PC-3 (cell line): Measurements from ENCODE around the gene PBX2. TPM values are rescaled to one million over a fixed set of nuclear protein-coding genes. Genes with fewer than 3 reads are reported as not detected.

ENCODE experiments used
- ATAC-seq: fragments of 200-7000 bp; cut with Tn5 transposase; 2 replicates; pipeline ENCODE4 v1.9.1; 2020; ENCODE audit warnings: mild to moderate bottlenecking, moderate library complexity
- BruUV-seq: library from RNA; stranded (reverse); fragments of 400-500 nt; replicated peaks from 2 replicates; lab custom pipeline; 2021; lab: Mats Ljungman, UMichigan
- CTCF ChIA-PET: fragments of 300-600 bp; sonication (Branson Sonifier 250); formaldehyde crosslinking; loops from one replicate; lab custom pipeline; 2022; ENCODE audit warnings: antibody characterized with exemption; lab: Charles Lee
- POLR2A ChIA-PET: fragments of 300-600 bp; sonication (Branson Sonifier 250); formaldehyde crosslinking; loops from one replicate; lab custom pipeline; 2022; ENCODE audit warnings: antibody characterized with exemption; ENCODE audit not compliant: unreplicated experiment; lab: Charles Lee
- DNase-seq: peaks from one replicate; pipeline ENCODE4 v3.0.0-alpha.2; 2015
- H2AFZ ChIP-seq: fragments of 300-600 bp; sonication (generic); 2 replicates; pipeline ENCODE4 v1.6.0; 2016; ENCODE audit warnings: antibody characterized with exemption, low read length
- H3F3A ChIP-seq: fragments of 300-600 bp; sonication (generic); one replicate; pipeline ENCODE4 v1.6.0; 2017; ENCODE audit warnings: antibody characterized with exemption, low read length, control low read depth, mild to moderate bottlenecking; ENCODE audit not compliant: unreplicated experiment
- H3K27ac ChIP-seq: fragments of 300-600 bp; sonication (generic); 2 replicates; pipeline ENCODE4 v1.5.1; 2016; ENCODE audit warnings: mild to moderate bottlenecking, low read length
- H3K27me3 ChIP-seq: fragments of 300-600 bp; sonication (generic); 2 replicates; pipeline ENCODE4 v1.6.1; 2016; ENCODE audit warnings: low read length, mixed read lengths
- H3K36me3 ChIP-seq: fragments of 300-600 bp; sonication (generic); 2 replicates; pipeline ENCODE4 v1.6.1; 2016; ENCODE audit warnings: low read depth, mixed run types, low read length, mixed read lengths
- H3K4me1 ChIP-seq: fragments of 300-600 bp; sonication (generic); 2 replicates; pipeline ENCODE4 v1.5.1; 2016; ENCODE audit warnings: low read length; ENCODE audit not compliant: insufficient read depth
- H3K4me2 ChIP-seq: fragments of 300-600 bp; sonication (generic); 2 replicates; pipeline ENCODE4 v1.6.0; 2016; ENCODE audit warnings: low read length
- H3K4me3 ChIP-seq: fragments of 300-600 bp; sonication (generic); 2 replicates; pipeline ENCODE4 v1.5.1; 2016; ENCODE audit warnings: mild to moderate bottlenecking, low read length, mixed read lengths
- H3K79me2 ChIP-seq: fragments of 300-600 bp; sonication (generic); 2 replicates; pipeline ENCODE4 v1.6.1; 2017; ENCODE audit warnings: low read length, mixed read lengths
- H3K9ac ChIP-seq: fragments of 300-600 bp; sonication (generic); 2 replicates; pipeline ENCODE4 v1.6.0; 2016; ENCODE audit warnings: mild to moderate bottlenecking, low read length
- H3K9me2 ChIP-seq: fragments of 300-600 bp; sonication (generic); replicated peaks from 2 replicates; pipeline ENCODE4 v1.6.1; 2016; ENCODE audit warnings: mixed run types, low read length, mixed read lengths
- H3K9me3 ChIP-seq: fragments of 300-600 bp; sonication (generic); 2 replicates; pipeline ENCODE4 v1.6.1; 2016; ENCODE audit warnings: low read length, mixed read lengths
- H4K20me1 ChIP-seq: fragments of 300-600 bp; sonication (generic); 2 replicates; pipeline ENCODE4 v1.6.1; 2016; ENCODE audit warnings: low read length, mixed read lengths
- EZH2 ChIP-seq: fragments of 300-600 bp; sonication (generic); IDR thresholded peaks from one replicate; pipeline ENCODE4 v1.6.1; 2017; ENCODE audit warnings: antibody characterized with exemption, mild to moderate bottlenecking, low read length; ENCODE audit not compliant: unreplicated experiment
- EZH2phosphoT487 ChIP-seq: fragments of 300-600 bp; sonication (generic); IDR thresholded peaks from 2 replicates; pipeline ENCODE4 v1.6.1; 2018; ENCODE audit warnings: mild to moderate bottlenecking, antibody characterized with exemption, low read length, borderline replicate concordance
- intact Hi-C: fragments of 100-400 bp; cut with micrococcal nuclease; formaldehyde crosslinking; loops from 2 replicates; pipeline ENCODE4 v1.9.0; 2023
- total RNA-seq: library from RNA; depleted of rRNA; stranded (reverse); fragments of >200 nt; gene quantifications from 2 replicates; pipeline ENCODE4 v1.2.3, GENCODE V29; 2014
- TF ChIP-seq, protein P1 (sequence below): fragments of 300-600 bp; sonication (generic); conservative IDR thresholded peaks from 2 replicates; pipeline ENCODE4 v1.5.1; 2017; ENCODE audit warnings: antibody characterized with exemption, low read depth, mild to moderate bottlenecking, low read length

The PBX2 gene
- total RNA-seq, 1 experiment from 2014 or later: 25.3 TPM

DNA sequence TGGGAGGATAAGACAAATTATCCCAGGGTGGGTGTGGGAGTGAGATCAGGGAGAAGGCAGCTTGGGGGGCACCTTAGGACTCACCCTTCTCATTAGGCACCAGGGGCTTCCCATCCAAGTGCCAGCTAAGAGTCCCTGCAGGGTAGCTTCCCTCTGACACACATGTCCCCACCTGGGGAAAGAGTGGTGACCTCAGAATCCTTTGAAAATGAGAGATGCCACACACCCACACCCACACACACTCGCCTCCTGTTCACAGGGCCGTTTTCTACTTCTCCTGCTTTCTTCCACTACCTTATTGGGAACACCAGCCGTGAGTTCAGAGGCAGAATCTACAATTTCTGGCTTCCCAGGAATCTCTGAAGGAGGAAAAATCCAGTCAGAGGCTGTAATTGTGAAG is 7.0 kb downstream of the PBX2 start:
- H3K27ac ChIP-seq: no peak overlapping the region
- no TSS peak for BruUV-seq

DNA sequence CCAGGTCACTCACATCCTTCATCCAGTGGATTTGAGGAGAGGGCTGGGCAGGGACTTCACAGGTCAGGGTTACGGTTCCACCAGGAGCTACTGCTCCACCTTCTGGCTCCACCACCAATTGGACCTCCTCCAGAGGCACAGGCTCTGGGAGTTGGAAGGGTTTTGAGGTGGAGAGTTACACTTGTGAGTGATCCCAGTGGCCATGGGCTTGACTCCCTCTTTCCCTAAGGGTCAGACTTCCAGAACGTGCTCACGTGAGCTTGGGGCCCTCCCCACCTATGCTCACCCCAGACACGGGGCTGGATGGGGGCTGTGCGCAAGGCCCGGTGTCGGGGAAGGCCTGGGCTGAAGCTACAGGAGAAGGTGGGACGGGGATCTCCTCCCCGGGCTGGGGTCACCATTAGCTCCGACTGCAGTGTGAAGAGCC is 7.4 kb downstream of the PBX2 start:
- ATAC-seq (no peak), DNase-seq (no peak)
- Histone ChIP-seq H4K20me1 (no peaks in the 10 kb centered on the region), H3K9me3 (no peaks in the 10 kb centered on the region), H3K79me2 (peaks cover 12% of the 10 kb centered on the region), H3K4me1 (peaks cover 9% of the 10 kb centered on the region), H3K27me3 (no peaks in the 10 kb centered on the region), H3K4me2 (no peak overlapping the region), H3K9ac (no peak overlapping the region), H3K4me3 (no peak overlapping the region), H3K27ac (no peak overlapping the region), H3K36me3 (peaks cover 5% of the 10 kb centered on the region), H3K9me2 (no peaks in the 10 kb centered on the region), H2AFZ (no peak overlapping the region), H3F3A (no peaks in the 10 kb centered on the region)
- no peak for TF ChIP-seq EZH2phosphoT487
- TF ChIP-seq, protein P1, sequence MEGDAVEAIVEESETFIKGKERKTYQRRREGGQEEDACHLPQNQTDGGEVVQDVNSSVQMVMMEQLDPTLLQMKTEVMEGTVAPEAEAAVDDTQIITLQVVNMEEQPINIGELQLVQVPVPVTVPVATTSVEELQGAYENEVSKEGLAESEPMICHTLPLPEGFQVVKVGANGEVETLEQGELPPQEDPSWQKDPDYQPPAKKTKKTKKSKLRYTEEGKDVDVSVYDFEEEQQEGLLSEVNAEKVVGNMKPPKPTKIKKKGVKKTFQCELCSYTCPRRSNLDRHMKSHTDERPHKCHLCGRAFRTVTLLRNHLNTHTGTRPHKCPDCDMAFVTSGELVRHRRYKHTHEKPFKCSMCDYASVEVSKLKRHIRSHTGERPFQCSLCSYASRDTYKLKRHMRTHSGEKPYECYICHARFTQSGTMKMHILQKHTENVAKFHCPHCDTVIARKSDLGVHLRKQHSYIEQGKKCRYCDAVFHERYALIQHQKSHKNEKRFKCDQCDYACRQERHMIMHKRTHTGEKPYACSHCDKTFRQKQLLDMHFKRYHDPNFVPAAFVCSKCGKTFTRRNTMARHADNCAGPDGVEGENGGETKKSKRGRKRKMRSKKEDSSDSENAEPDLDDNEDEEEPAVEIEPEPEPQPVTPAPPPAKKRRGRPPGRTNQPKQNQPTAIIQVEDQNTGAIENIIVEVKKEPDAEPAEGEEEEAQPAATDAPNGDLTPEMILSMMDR: no peak
- no TSS peak for BruUV-seq
- ChIA-PET CTCF (no interaction called here), POLR2A (interaction anchor here (0.5 kb wide), 1 partner anchor 14 kb away, joined by 3 read pairs; no protein-coding TSS in a partner anchor)
- intact Hi-C loops: no loop called here

More for the DNA sequence above, 7.0 kb downstream of the PBX2 start:
- H3F3A ChIP-seq: no peaks in the 10 kb centered on the region
- peaks cover 5% of the 10 kb centered on the region for H3K36me3 ChIP-seq
- peaks cover 8% of the 10 kb centered on the region for H3K4me1 ChIP-seq
- H3K9me3 ChIP-seq: no peaks in the 10 kb centered on the region
- DNase-seq: no peak
- no peak overlapping the region for H3K4me2 ChIP-seq
- POLR2A ChIA-PET: interaction anchor here (0.5 kb wide), 1 partner anchor 14 kb away, joined by 3 read pairs; no protein-coding TSS in a partner anchor
- no peak overlapping the region for H3K9ac ChIP-seq
- CTCF ChIA-PET: no interaction called here
- no peaks in the 10 kb centered on the region for H4K20me1 ChIP-seq
- intact Hi-C loops: no loop called here
- TF ChIP-seq, protein P1: no peak
- TF ChIP-seq EZH2 (no peak), EZH2phosphoT487 (no peak)
- no peaks in the 10 kb centered on the region for H3K9me2 ChIP-seq
- no peak overlapping the region for H2AFZ ChIP-seq
- peaks cover 12% of the 10 kb centered on the region for H3K79me2 ChIP-seq
- ATAC-seq: no peak
- no peak overlapping the region for H3K4me3 ChIP-seq
- no peaks in the 10 kb centered on the region for H3K27me3 ChIP-seq

DNA sequence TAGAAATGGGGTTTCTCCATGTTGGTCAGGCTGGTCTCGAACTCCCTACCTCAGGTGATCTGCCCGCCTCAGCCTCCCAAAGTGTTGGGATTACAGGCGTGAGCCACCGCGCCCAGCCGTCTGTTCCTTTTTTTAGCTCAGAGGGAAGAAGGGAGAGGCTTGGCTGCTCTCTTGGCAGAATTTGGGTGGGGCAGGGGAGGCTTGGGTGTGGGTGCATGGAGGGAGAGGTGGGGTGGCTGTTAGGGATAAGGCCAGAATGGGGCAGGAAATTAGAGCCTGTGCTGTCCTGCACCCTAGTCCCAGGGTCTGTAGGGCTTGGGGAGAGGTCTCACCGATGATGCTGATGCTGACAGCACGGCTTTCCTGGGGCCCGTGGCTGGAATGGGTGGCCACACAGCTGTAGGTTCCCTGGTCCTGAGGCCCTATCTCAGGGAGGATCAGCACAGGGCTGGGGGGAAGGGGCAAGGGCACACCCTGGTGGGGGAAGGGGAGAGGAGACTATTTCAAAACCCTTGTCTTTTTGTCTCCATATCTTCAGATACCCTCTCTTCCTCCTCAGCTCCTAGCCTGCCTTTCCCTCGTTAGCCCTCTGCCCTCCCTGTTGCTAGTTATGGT is 8.0 kb downstream of the PBX2 start:
- no TSS peak for BruUV-seq
- Histone ChIP-seq H3K27ac (no peak overlapping the region), H3K4me1 (peaks cover 14% of the 10 kb centered on the region), H3K27me3 (no peaks in the 10 kb centered on the region), H3K9me3 (no peaks in the 10 kb centered on the region), H3K4me3 (no peak overlapping the region), H3K9me2 (no peaks in the 10 kb centered on the region), H4K20me1 (no peaks in the 10 kb centered on the region), H3K9ac (no peak overlapping the region), H3F3A (no peaks in the 10 kb centered on the region), H3K79me2 (peaks cover 12% of the 10 kb centered on the region), H3K4me2 (no peak overlapping the region), H2AFZ (no peak overlapping the region), H3K36me3 (peaks cover 5% of the 10 kb centered on the region)
- DNase-seq (no peak), ATAC-seq (no peak)
- intact Hi-C loops: no loop called here
- TF ChIP-seq EZH2: no peak
- TF ChIP-seq EZH2phosphoT487: no peak
- TF ChIP-seq, protein P1: no peak
- POLR2A ChIA-PET: interaction anchor here (0.6 kb wide), 1 partner anchor 14 kb away, joined by 3 read pairs; no protein-coding TSS in a partner anchor
- CTCF ChIA-PET: no interaction called here
